ENCODE measurements around the gene OSBPL9.
"Not testable (repeated sequence)": the region's sequence is repeated elsewhere in the genome, so short reads cannot be mapped to it uniquely, and the experiment has no call there.

OSBPL9 gene

DNA sequence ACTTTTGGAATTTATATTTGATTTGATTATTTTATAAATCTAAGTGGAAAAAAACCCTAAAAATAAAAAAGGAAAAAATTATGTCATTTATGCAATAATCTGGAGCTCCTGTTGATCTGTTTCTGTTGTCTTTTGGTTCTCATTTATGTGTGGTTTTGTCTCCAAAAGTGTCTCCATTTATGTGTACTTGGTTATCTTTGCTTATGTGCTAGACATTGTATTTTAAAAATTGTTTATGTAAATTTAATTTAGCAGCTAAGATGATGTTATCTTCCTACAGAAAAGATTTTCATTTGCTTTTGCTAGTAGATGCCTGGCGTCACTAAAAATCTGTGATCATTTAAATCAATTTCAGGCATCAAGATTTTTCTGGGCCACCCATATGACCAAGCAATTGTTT, 95.7 kb downstream of the OSBPL9 start:
- no peak for DNase-seq (ENCODE audit: low spot score)

DNA sequence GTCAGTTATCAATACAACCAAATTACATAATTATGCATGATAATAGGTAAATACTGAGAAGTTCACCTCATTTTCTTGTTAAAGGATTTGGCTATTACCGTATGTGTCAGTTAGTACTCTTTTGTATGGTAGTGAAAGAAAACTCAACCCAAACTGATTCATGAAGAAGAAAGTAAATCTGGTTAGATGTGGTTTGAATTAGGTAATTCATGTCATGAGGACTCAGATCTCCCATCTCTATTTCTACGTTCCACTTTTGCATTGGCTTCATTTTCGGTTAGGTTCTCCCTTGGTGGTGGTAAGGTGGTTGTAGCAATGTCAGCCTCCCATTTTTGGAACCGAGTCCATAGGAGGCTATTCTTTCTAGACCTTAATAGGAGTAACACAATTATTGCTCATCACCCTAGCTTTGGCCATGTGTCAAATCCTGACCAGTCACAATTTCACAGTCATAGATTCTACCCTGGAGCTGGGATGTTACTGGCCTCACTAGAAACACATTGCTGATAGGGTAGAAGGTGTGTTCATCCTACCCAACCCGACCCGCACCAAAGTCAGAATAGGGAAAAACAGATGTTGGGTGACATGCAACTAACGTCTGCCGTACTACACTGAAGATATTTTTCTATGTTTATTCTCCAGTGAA, 97.6 kb downstream of the OSBPL9 start:
- DNase-seq (ENCODE audit: low spot score): no peak

DNA sequence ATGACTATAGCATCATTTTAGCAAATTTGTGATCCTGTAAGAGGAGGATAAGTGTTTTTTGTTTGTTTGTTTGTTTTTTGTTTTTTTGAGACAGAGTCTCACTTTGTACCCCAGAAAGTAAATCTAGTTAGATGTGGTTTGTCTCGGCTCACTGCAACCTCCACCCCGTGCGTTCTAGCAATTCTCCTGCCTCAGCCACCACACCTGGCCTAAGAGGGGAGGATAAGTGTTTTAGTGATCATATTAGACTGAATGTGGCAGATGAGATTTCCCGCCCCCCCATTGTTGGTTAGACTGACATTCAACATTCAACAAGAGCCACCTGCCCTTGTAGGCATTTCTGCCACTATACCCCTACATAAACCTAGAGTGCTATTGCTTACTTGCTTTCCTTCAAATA, 98.5 kb downstream of the OSBPL9 start:
- DNase-seq (ENCODE audit: low spot score): no peak

DNA sequence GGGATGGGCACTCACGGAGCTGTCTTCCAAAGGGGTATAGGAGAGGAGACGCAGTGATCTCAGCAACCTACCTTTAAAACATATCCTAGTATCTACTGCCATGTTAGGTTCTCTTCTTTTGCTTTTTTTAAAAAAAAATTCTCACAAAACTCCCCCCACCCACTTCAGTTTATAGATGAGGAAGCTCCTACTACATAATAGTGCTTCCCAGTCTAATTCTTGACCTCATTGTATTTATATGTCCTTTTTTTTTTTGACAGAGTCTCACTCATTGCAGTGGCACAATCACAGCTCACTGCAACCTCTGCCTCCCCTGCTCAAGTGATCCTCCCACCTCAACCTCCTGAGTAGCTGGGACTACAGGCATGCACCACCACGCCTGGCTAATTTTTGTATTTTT, 99.9 kb downstream of the OSBPL9 start:
- DNase-seq (ENCODE audit: low spot score): no peak

DNA sequence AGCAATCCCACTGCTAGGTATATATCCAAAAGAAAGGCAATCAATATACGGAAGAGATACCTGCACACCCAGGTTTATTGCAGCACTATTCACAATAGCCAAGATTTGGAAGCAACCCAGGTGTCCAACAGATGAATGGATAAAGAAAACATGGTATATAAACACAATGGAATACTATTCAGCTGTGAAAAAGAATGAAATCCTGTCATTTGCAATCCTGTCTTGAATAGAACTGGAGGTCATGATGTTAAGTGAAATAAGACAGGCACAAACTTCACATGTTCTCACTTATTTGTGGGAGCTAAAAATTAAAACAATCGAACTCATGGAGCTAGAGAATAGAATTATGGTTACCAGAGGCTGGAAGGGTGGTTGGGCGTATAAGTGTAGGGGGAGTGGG, 101.0 kb downstream of the OSBPL9 start:
- DNase-seq (ENCODE audit: low spot score): no peak

DNA sequence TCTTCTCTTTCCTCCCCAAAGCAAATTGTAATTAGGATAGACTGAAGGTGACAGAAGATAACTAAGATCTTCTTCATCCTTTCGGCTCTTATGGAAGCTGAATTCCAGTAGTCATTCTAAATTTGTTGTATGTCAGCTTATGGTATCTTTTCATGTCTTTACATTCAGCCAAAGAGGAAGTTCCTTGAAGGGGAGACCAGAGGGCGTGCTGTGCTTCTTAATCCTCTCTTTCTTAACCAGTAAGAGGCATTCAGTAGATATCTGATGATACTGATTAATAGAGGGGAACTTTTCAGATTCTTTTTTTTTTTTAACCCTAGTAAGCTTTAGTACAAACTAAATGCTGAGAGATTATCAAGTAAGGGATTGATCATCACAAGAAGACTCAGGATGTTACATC, 102.3 kb downstream of the OSBPL9 start:
- no peak for DNase-seq (ENCODE audit: low spot score)

DNA sequence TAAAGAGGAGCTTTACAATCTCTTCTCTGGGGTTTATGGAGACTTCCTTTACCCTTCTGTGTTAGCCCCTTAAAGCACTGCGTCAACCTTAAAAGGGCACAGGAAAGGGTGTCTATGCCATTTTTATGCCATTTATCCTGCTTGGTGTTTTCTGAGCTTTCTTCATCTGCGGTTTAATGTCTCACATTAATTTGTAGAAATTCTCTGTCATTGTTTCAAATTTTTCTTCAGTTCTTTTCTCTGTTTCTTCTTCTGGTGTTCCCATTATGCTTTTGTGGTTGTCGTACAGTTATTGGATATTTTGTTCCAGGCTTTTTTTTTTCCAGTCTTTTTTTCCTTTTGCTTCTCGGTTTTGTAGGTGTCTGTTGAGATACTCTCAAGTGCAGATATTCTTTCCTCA, 107.9 kb downstream of the OSBPL9 start:
- no peak for DNase-seq (ENCODE audit: low spot score)

DNA sequence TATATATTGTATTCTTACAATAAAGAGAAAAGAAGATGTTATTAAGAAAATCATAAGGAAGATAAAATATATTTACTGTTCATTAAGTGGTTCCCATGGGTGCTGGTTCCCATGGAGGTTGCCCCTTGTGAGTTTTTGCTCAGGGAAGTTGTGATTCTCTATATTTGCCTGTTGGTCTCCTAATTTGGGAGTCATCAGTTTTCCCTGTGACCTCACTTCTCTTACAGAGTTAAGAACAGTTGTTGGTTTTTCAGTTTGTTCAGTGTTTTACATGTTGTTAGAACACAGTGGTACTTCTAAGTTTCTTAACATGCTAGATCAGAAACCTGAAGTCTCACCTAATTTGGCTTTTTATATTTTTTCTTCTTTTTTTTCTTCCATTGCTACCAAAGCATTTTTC, 109.2 kb downstream of the OSBPL9 start:
- DNase-seq (ENCODE audit: low spot score): no peak

DNA sequence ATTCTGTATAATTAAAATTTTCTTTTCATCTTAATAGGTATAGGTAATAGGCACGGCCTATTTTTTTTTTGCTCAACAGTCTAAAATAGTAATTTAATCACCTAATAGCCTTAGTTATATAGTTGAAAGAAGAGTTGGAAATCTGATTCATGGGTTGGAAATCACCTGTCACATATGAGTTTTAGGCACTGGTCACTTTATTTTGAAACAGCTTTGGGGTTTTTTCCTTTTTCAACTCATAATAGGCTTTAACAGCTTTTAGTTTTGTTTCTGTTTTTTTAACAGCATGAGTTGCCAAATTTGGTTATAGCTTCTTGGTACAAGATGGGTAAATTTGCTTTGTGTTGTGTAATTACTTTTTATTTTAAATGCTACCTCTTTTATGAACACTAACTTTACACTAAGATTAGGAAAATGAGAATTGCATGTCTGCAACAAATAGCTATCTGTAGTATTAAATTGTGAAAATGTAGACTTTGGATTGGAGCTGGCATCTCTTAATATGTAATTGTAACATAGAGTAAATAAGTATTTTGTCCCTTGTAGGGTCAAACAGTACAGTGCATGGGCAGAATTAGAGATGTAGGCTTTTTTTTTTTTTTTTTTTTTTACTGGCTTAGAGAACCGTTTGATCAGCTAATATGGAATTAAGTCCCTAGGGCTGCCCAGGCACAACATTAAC, 109.8 kb downstream of the OSBPL9 start:
- DNase-seq (ENCODE audit: low spot score): no peak

DNA sequence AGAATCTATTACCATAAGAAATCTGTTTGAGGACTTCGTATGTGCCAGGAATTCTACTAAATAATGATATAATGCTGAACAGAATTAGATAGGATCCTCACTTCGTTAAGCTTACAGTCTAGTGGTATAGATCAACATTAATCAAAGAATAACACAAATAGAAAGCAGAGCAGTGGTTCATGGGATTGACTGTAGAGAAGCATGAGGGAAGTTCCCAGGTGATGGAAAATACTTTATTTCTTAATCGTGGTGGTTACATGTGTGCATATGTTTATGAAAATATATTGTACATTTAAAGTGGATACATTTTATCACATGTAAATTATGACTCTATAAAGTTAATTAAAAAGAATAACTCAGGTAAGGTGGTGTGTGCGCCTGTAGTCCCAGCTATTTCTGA, 110.5 kb downstream of the OSBPL9 start:
- no peak for DNase-seq (ENCODE audit: low spot score)

DNA sequence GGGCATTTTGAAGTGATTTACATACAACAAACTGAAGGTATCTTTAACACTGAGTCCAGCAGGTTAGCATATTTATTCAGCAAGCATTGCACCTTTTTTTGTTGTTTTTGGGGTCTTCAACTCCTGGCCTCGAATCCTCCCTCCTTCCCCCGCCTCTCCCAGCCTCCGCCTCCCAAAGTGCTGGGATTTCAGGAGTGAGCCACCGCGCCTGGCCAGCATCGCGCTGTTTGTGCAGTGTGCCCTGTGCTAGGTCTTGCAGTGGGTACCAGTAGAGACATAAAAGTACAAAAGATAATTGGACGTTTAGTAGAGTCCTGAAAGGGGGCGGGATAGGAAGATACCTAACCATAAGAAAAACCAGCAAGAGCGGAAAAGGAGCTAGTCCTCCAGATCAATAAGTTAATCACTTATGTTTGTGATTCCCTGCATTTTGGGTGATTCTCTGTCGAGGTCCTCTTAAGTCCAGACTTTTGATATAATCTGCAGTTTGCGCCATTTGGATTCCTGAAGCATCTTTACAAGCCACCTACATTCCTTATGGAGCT, 111.8 kb downstream of the OSBPL9 start:
- DNase-seq (ENCODE audit: low spot score): peak; percentile 21

DNA sequence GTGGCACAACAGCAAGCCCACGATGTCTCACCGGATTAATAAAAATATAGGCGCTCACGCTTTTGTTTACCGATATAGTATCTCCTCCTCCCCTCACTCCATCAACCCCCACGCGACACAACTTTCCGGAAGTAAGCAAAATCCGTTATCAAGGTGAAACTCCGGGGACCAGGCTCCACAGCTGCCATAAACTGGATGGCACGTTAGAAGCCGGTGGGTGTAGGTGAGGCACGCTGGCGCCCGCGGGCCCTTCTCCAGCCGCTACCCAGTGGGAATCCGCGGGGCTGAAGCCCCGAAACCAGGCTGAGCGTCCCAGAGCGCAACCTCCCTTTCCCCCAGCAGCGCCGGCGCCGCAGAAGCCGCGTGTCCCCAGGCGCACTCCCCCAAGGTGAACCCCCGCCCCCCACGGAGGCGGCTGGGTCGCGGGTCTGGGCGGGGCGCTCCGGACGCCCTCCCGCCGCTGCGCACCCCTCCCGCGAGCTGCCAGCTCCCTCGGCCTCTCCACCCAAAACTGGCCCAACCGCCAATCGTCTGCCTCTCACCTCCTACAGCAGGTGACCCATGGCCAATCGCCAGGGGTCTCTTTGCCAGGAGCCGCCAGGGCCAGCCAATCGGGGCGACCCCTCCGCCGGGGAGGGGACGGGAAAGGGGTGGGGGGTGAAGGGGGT, 112.4 kb downstream of the OSBPL9 start:
- DNase-seq (ENCODE audit: low spot score): peak; percentile 71

DNA sequence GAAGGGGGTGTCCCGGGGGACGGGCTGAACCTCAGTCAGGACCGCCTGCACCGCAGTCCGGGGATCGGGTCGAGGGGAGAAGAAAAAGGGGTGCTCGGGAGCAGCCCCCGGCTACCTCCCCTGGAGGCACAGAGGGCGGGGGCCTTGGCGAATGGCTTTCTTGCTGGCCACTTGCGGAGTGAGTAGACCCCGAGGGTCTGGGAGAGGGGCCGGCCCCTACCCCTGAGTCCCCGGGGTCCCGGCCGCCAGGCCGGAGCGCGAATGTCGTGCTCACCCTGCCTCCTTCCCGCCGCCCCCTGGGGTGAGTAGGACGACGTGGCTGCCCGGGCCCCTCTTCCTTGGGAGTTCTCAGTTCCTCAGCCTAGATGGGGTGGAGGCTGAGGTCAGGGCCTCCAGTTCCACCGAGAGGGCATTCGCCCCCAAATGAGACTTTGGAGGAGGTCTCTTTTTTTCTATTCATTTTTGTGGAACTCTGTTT, 113.0 kb downstream of the OSBPL9 start:
- peak; percentile 16 for DNase-seq (ENCODE audit: low spot score)

DNA sequence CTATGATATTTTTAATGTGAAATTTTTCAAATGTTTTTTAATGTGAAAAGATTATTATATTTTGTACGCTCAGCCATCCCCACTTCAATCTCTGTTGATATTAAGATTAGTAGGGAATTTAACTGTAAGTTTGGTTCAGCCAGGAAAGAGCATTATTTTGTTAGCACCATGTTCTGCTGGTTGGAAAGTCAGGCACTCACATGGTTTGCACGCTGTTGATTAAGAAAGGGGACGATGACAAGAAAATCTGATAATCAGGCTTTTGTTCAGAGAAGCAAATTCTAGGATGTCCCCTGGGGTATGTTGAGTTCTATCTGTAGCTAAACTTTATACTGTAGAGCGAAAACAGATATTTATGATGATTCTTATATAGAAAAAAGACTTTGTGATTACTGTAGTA, 115.1 kb downstream of the OSBPL9 start:
- no peak for DNase-seq (ENCODE audit: low spot score)

DNA sequence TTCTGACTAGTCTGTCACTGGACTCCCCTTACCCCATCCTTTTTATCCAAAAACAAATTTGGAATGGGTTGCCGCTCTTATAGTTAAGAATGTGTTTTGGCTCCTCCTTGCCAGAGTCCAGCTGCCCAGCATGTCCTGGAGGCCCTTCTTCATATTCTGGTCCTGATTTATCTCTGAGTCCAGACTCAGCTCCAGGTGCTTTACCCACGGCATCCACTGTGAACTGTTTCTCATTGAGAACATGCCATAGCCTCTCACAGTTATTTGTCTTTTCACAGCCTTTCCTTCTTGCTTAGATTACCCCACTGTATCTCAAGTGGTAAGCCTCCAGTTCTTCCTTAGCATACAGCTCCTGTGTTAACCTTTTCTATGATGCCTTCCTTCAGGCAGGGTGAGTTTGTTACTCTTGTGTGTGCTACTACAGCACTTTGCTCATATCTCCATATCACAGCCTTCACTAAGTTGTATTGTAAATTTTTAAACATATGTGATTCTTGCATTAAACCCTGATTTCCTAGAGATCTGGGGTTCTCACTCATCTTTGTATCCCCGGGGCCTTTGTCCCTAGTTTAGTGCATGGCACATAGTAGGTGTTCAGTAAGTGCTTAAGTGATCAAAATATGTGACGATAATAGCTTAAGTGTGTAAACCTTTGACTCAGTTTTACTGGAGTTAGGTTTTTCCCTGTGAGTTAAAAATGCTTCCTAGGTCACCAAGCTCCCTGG, 116.0 kb downstream of the OSBPL9 start:
- no peak for DNase-seq (ENCODE audit: low spot score)

DNA sequence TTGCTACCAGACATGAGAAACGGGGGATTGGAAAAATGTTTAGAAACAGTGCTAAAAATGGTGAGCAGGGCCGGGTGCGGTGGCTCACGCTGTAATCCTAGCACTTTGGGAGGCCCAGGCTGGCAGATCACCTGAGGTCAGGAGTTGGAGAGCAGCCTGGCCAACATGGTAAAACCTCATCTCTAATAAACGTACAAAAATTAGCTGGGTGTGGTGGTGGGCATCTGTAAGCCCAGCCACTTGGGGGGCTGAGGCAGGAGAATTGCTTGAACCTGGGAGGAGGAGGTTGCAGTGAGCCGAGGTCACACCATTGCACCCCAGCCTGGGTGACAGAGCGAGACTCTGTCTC, 116.5 kb downstream of the OSBPL9 start:
- DNase-seq (ENCODE audit: low spot score): not testable (repeated sequence)

DNA sequence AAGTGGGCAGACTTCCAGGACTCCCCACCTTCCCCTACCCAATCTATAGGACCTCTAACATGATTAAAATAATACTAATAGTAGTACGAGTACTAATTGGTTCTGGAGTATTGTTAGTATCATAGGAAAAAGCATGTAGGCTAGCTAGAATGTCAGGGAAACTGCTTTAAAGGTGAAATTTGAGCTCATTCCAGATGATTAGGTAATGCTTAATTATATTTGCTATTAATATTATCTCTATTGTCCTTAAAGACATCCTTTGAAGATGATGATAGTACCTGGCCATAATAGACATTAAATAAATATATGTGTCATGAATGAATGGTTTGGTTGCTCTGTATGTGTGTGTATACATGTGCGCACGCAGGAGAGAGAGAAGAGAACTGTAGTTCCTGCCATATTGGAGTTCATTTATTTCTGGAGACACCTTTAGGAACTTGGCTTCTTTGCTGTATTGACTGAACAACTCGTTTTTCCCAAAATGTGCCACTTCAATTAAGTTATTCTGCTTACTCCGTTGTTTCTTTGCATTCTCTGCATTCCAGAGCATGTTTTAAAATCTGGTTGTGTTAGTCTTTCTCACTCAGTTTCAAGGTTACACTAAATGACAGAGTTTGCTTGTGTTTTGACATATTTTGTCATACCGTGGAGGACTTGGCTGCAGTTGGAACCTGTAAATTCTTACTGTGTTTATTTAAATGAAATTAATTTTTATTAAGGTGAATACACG, 117.1 kb downstream of the OSBPL9 start:
- DNase-seq (ENCODE audit: low spot score): no peak

DNA sequence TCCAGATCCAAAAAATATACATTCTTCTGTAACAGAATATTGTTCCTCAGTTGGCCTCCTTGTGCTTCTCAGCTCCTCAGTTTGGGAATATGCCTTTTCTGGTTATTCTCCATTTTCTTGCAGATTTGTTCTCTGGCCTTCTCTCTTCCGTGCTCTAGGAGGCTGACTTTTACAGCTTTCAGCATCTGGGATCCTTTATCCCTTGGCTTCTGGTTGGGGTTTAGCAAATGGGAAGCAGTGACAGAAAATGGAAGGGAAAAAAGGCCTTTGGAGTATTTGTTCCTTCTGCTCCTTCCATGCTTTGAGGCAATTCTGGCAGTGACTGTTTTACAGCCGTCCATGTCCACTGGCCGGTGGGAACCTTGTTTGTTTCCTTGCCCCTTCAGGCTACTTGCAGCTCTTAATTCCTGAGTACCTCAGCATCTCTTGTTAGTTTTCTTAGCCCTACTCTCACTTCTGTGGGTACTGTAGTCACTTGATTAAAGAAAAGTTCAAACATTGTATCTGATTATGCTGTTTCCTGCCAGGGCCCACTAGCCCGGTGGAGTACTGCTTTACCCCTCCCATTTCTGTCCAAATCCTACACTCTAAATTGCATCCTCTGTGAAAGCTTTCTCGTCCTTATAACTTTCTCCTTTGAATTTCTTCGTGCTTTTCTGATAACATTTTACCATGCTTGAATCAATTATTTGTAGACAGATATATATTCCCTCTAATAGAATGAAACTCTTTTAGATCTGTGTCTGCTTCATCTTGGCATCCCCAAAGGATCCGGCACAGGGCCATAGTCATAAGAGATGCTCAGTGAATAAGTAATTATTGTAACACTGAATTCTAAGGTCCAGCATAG, 118.2 kb downstream of the OSBPL9 start:
- no peak for DNase-seq (ENCODE audit: low spot score)

DNA sequence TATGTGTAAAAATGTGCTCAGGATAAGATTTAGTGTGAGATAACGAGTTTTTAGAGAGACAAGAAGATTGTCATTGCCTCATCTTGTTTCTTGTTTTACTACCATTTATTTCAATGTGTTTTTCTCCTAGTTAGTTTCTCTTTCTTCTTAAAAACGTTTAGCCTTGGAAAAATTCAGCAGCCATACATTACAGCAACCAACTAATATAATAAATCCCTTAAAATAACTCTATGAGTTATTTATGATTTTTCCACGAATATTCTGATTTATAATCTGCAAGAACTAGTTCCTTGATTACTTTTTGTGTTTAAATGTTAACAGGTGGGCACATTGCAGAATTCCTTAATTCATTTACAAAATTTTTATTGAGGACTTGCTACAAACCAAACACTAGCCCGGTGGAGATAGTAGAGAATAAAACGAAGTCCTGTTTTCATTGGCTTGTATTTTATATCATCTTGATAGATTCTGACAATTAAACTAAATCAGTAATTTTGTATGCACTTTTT, 118.9 kb downstream of the OSBPL9 start:
- DNase-seq (ENCODE audit: low spot score): no peak

DNA sequence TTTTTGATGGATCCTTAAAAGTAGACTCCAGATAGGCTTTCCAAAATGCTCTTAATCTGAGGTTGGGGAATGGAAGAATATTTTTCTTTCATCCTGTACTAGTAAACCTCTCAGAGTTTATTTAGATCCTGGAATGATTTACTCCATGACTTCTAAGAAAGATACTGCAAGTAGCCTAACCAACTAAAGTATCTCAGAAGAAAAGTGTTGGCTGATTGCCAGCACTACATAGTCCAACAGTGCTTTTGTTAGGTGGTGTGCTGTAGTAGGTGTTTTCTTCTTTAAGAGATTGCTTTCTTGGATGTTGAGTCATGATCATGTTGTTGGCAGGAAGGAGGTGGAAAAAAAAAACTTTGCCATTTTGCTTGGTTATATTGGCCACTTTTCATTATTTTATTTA, 119.8 kb downstream of the OSBPL9 start:
- DNase-seq (ENCODE audit: low spot score): peak; percentile 83

DNA sequence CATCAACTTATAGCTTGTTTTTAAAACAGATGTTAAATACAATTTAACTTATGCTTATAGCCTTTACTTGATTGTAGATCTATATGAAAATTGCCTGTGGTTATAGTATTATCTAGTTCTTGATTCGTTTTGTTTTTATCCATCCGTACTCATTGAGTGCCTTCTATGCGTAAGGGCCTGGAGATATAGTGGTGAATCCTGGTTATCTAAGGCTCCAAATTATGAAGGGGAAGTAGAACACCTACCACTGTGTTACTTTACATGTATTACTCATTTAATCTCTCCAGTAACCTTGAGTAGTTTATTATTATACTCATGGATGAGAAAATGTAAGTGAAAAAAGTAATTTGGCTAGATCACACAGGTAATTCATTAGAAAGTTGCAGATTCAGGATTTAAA, 121.8 kb downstream of the OSBPL9 start:
- no peak for DNase-seq (ENCODE audit: low spot score)
